Keratinocyte (primary cell): ENCODE data around the gene DCAF15.

Experiments used
- EZH2 ChIP-seq: IDR thresholded peaks from one replicate; pipeline ENCODE4 v1.6.1; 2012; ENCODE audit warnings: inconsistent platforms, mild to moderate bottlenecking, low read length, moderate library complexity
- TF ChIP-seq, protein P1 (sequence below), 3 experiments: IDR thresholded peaks in 1 of 3; conservative IDR thresholded peaks in 1 of 3; optimal IDR thresholded peaks in 1 of 3; 2 replicates in 2 of 3; 3 replicates in 1 of 3; pipeline versions ENCODE3 to v1.5.1; 2011; ENCODE audit warnings: low read length in 3 of 3, mild to moderate bottlenecking in 3 of 3, moderate library complexity in 2 of 3, control low read depth in 1 of 3, inconsistent platforms in 1 of 3; ENCODE audit not compliant: insufficient read depth in 2 of 3; ENCODE audit errors: extremely low read depth in 1 of 3

- TF ChIP-seq, protein P1, sequence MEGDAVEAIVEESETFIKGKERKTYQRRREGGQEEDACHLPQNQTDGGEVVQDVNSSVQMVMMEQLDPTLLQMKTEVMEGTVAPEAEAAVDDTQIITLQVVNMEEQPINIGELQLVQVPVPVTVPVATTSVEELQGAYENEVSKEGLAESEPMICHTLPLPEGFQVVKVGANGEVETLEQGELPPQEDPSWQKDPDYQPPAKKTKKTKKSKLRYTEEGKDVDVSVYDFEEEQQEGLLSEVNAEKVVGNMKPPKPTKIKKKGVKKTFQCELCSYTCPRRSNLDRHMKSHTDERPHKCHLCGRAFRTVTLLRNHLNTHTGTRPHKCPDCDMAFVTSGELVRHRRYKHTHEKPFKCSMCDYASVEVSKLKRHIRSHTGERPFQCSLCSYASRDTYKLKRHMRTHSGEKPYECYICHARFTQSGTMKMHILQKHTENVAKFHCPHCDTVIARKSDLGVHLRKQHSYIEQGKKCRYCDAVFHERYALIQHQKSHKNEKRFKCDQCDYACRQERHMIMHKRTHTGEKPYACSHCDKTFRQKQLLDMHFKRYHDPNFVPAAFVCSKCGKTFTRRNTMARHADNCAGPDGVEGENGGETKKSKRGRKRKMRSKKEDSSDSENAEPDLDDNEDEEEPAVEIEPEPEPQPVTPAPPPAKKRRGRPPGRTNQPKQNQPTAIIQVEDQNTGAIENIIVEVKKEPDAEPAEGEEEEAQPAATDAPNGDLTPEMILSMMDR (optimal IDR thresholded peaks at IDR 0.05 in 1 of 3, IDR thresholded peaks at IDR 0.05 in 1 of 3, conservative IDR thresholded peaks at IDR 0.05 in 1 of 3; ENCODE audit: extremely low read depth in 1 of 3, insufficient read depth in 2 of 3, low read length in 3 of 3): no peak
- no peak for TF ChIP-seq EZH2
Observed at GRCh38 chr19:14003251-14004055, 51.1 kb downstream of the DCAF15 start.
